Nephron progenitor cell (in vitro differentiated cells): Measurements from ENCODE around the gene CHAF1B.

Experiments used
- DNase-seq: peaks from one replicate; pipeline ENCODE4 v3.0.0; 2021
- H3K27ac Mint-ChIP-seq: 2 replicates; pipeline ENCODE4 v1.8.0; 2021; ENCODE audit warnings: mild to moderate bottlenecking, moderate library complexity, mixed read lengths
- H3K27me3 Mint-ChIP-seq: 2 replicates; pipeline ENCODE4 v1.8.0; 2021; ENCODE audit warnings: mild to moderate bottlenecking, low read depth, mixed read lengths; ENCODE audit not compliant: poor library complexity
- H3K36me3 Mint-ChIP-seq: 2 replicates; pipeline ENCODE4 v1.8.0; 2021; ENCODE audit warnings: low read depth, mixed read lengths
- H3K4me1 Mint-ChIP-seq: 2 replicates; pipeline ENCODE4 v1.8.0; 2021; ENCODE audit warnings: mixed read lengths
- H3K4me3 Mint-ChIP-seq: 2 replicates; pipeline ENCODE4 v1.8.0; 2021; ENCODE audit warnings: mild to moderate bottlenecking, moderate library complexity, mixed read lengths
- H3K9me3 Mint-ChIP-seq: 2 replicates; pipeline ENCODE4 v1.8.0; 2021; ENCODE audit warnings: mild to moderate bottlenecking, moderate library complexity, mixed read lengths
- CTCF ChIP-seq: fragments of 200-600 bp; sonication (generic); IDR thresholded peaks from 2 replicates; pipeline ENCODE4 v1.5.0; 2021; ENCODE audit warnings: antibody characterized with exemption

CHAF1B gene

GRCh38 chr21:36347962-36348328, 37.2 kb upstream of the CHAF1B start:
- Mint-ChIP-seq H3K27me3 (no peaks in the 10 kb centered on the region), H3K4me3 (no peak overlapping the region), H3K27ac (no peak overlapping the region), H3K36me3 (peaks cover 75% of the 10 kb centered on the region), H3K4me1 (no peaks in the 10 kb centered on the region), H3K9me3 (no peaks in the 10 kb centered on the region)
- no peak for DNase-seq
- TF ChIP-seq CTCF = no peak

DNA sequence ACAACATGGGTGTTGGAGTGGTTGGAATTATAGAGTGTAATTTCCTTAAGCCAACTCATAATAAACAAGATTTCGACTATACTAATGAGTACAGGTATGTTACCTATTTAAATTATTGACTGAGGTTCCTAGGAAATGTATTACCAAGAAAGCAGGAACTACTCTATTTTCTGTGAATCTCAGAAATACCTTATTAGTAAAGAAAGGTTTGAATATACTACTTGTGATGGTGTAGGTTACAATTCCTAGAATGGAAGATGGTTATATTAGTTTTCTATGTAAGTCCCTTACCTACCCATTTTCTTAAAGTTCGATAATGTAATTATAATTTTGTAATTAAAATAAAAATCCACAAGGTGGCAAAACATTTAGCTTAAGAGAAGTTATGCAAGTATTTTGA, 35.9 kb upstream of the CHAF1B start:
- no peaks in the 10 kb centered on the region for H3K27me3 Mint-ChIP-seq
- peaks cover 69% of the 10 kb centered on the region for H3K36me3 Mint-ChIP-seq
- H3K4me3 Mint-ChIP-seq = no peak overlapping the region
- TF ChIP-seq CTCF = no peak
- no peaks in the 10 kb centered on the region for H3K4me1 Mint-ChIP-seq
- no peak for DNase-seq
- no peak overlapping the region for H3K27ac Mint-ChIP-seq
- H3K9me3 Mint-ChIP-seq = no peaks in the 10 kb centered on the region

- no peak for DNase-seq
- no peak overlapping the region for H3K27ac Mint-ChIP-seq
- H3K4me1 Mint-ChIP-seq = peaks cover 9% of the 10 kb centered on the region
- no peak for TF ChIP-seq CTCF
- peaks cover 72% of the 10 kb centered on the region for H3K36me3 Mint-ChIP-seq
- H3K9me3 Mint-ChIP-seq = no peaks in the 10 kb centered on the region
- no peaks in the 10 kb centered on the region for H3K27me3 Mint-ChIP-seq
- no peak overlapping the region for H3K4me3 Mint-ChIP-seq
Observed at GRCh38 chr21:36350282-36350910, 34.8 kb upstream of the CHAF1B start.

DNA sequence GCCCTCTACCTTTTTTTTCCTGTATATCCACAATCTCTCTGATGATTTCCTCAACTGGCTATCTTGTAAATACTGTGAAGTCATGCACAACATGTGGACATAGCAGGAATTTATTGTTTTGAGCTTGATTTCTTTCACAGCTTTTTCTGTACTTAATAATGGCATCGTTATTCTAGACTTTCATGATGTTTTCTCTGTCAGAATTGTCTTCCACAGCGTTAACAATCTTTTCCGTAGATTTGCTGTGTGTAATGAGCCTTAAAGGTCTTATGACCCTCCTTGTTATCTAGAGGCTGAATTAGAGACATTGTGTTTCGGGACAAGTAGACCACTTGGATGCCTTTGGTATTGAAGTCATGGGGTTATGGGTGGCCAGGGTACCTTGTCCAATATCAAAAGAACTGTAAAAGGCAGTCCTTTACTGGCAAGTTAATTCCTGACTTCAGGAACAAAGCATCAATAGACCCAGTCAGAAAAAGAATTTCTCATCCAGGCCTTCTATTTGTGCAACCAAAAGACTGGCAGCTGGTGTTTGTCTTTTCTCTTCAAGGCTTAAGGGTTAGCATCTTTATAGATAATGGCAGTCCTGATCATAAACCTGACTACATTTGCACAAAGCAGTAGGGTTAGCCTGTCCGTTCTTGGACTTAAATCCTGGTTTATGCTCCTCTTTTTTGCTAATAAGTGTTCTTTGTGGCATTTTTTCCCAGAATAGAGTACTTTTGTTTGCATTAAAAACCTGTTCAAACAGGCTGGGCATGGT, 30.1 kb upstream of the CHAF1B start:
- Mint-ChIP-seq H3K4me1 (peaks cover 9% of the 10 kb centered on the region), H3K36me3 (peaks cover 59% of the 10 kb centered on the region), H3K9me3 (no peaks in the 10 kb centered on the region), H3K27me3 (no peaks in the 10 kb centered on the region), H3K27ac (peak overlapping the region; percentile 84), H3K4me3 (no peak overlapping the region)
- no peak for DNase-seq
- TF ChIP-seq CTCF = no peak

DNA sequence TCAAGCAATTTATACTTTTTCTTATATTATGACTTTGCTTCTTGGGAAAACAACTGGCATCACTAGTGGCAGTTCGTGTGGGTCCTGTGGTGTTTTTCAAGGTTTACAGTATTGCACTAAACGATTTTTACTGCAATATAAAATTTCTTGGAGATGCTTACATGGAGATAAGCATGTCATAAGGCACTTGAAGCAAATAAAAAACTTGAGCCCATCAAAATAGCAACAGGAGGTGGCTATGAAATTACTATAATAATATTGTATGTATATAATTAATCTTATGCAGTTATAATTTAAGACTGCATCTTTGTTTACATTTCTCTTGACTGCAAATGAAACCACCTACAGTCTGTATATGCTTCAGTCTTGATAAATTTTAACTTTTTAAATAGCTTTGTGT, 29.3 kb upstream of the CHAF1B start:
- no peak overlapping the region for H3K4me3 Mint-ChIP-seq

More for the DNA sequence above, 29.3 kb upstream of the CHAF1B start:
- H3K27ac Mint-ChIP-seq = no peak overlapping the region
- TF ChIP-seq CTCF = no peak
- no peak for DNase-seq
- no peaks in the 10 kb centered on the region for H3K9me3 Mint-ChIP-seq
- peaks cover 9% of the 10 kb centered on the region for H3K4me1 Mint-ChIP-seq
- H3K36me3 Mint-ChIP-seq = peaks cover 60% of the 10 kb centered on the region
- no peaks in the 10 kb centered on the region for H3K27me3 Mint-ChIP-seq
